HG02943 (cell line): ENCODE data around the gene SFT2D3.

Experiments used
- ATAC-seq: cut with Tn5 transposase; IDR thresholded peaks from one replicate; pipeline ENCODE4 v1.9.1; 2021; ENCODE audit warnings: mild to moderate bottlenecking, low read depth, moderate library complexity; ENCODE audit not compliant: unreplicated experiment

The SFT2D3 gene

DNA sequence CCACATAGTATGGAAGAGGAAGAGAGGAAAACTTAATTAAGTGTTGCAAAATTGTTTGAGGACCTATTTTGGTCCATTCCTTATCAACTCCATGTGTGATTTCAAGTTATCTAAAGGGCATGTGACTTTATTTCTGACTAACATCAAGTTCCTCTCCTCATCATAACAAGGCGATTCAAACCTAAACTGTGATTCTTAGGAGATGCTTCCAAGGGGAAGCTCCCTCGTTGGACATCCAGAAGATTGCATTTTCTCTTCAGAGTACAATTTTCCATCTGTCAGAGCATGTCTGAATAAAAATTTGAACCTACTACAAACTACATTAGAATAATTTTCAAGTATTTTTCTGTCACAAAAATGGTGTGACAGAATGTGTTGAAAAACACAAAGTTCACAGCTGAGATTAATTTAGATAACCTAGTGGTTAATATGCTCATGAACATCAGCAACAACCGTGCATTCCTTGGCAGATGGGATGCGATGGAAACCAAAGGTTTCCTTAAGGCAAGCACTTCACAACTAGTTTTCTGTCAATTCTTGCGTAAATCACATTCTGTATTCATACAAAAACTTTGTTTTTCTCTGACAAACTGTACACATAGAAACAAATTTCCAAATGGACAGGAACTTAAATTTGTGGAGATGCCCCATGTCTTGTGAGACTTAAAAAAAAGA is 4.2 kb downstream of the SFT2D3 start:
- ATAC-seq: no peak

DNA sequence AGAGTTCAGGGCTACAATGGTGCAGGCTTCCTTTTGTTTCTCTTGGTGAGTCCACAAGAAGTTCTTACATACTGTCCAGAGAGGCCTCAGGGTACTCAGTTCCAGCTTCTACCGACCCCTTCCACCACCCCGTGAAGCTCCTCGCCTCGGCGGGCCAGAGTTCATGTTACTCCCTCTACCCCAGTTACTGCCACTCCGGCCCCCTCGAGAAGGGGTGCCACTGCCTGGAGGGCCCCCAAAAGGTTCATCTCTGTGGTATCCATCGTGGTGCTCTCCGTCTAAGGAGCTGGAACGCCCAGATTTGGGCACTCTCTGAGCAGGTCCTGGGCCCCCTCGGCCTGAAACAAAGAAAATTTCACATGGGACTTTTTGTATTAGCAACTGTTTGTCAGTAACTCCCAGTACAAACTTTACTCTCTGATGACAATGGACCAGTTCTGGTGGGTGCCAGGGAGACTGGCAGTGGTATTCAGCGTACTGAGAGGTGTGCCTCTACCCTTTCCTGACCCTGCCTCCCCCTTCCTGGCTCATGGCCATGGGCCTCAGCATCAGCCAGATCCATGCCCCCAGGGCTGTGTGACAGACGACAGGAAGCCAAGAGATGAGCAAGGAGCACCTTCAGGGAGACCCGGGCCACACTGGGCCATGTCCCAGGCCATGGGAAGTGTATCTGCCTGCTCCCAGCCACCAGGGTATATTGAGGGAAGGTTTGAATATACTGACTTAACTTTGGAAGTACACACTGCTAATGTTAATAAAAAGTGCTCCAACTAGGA is 5.1 kb downstream of the SFT2D3 start:
- ATAC-seq: no peak

GRCh38 chr2:127707890-127708648 is 6.8 kb downstream of the SFT2D3 start:
- ATAC-seq: no peak

GRCh38 chr2:127709336-127709735 is 8.0 kb downstream of the SFT2D3 start:
- ATAC-seq: no peak

DNA sequence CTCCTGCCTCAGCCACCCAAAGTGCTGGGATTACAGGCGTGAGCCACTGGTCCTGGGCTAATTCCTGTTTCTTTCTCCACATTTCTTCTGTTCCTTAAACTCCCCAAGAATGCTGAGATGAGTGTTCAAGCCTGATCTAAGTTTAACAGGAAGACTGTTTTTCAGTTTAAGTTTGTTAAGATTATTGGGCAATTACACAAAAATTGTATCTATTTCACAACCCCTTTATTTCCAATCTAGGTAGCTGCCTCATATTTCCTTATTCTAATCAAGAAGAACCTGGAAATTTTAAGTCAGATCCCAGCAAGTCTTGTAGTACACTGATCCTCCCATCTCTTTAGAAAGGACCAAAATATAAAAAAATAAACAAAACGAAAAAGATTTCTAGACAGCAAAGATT is 11.7 kb downstream of the SFT2D3 start:
- no peak for ATAC-seq

DNA sequence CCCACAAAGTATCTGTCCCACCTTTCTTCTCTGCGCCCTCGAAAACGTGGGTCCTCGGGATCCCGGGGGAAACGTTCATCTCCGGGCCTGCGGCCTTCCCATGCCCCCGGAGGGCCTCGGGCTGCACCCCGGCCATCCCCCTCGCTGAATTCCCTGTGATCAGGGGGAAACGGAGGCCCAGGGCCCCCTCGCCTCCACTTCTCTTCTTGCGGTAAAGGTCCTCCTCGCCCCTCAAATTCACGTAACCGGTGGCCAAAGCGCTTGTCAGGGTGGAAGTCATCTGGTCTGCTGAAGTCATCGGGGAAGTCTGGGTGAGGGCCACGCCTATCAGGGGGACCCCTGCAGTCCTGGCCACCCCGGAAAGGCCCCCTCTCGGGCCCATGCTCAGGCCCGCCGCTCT is 12.3 kb downstream of the SFT2D3 start:
- no peak for ATAC-seq

DNA sequence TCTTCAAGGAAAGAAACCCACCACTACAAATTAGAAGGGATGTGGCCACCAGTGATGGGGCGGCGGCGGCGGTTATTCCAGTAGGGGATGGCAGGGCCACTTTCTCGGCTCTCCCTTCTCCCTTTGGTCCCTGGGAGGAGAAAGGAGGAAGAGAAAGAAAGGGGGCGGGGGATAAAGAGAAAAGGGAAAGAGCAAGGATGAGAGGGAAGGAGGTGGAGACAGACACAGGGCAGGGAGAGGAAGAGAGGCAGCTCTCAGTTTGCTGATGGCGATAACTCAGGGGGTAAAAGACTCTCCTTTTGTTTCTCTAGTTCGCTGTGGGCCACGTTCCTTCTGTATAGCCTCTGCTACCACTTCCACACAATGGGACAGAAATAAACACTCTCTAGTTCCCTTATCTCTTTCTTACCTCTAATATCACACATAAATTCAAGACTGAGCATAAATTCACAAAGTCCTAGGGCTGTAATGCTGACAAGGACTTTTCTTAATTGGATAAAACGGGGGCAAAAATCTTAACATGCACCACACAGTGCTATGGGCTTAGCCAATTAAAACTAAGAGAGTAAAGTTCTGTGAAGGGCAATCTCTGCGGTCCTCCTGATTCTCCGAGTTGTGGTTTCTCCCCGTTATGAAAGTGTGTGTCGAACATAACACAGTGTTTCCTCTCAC is 14.6 kb downstream of the SFT2D3 start:
- ATAC-seq: no peak

- ATAC-seq: no peak
Measured at GRCh38 chr2:127718271-127718670, 17.0 kb downstream of the SFT2D3 start.

- ATAC-seq: no peak
Measured at GRCh38 chr2:127719301-127720218, 18.3 kb downstream of the SFT2D3 start.

- ATAC-seq: no peak
Measured at GRCh38 chr2:127721311-127721977, 20.1 kb downstream of the SFT2D3 start.

- no peak for ATAC-seq
Measured at GRCh38 chr2:127721978-127722355, 20.7 kb downstream of the SFT2D3 start.

DNA sequence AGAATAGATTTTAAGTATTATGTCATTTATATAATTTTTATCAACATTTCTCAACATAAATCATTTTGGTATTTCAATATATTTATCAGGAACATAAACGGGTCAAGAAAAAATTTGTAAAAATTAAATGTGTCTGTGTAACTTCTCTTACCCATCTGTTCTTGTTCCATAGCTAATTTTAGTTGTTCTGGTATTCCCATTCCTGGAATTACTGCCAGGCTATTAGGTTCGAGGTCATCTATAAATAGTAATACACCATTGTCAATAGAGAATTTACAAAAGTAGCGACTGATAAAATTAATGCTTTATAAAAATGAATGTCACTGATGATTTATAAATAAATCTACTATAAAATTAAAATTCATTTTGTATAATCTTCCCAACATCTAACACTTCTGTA is 21.5 kb downstream of the SFT2D3 start:
- no peak for ATAC-seq

GRCh38 chr2:127726158-127726880 is 25.0 kb downstream of the SFT2D3 start:
- no peak for ATAC-seq

- no peak for ATAC-seq
Measured at GRCh38 chr2:127733113-127733815, 32.0 kb downstream of the SFT2D3 start.

- ATAC-seq: no peak
Measured at GRCh38 chr2:127733816-127734537, 32.7 kb downstream of the SFT2D3 start.

GRCh38 chr2:127735044-127735443 is 33.7 kb downstream of the SFT2D3 start:
- no peak for ATAC-seq
